Epithelial cell of proximal tubule (primary cell): ENCODE results near the gene TRUB1. TPM values are rescaled to one million over a fixed set of nuclear protein-coding genes. Genes with fewer than 3 reads are reported as not detected.
A peak's percentile ranks its signal among the peaks of the same experiment; 100 is the strongest.

Experiments used
- DNase-seq: peaks from one replicate; pipeline ENCODE4 v3.0.0-alpha.2; 2011; ENCODE audit warnings: low read depth
- H3K4me3 ChIP-seq: 2 replicates; pipeline ENCODE4 v1.5.1; 2011; ENCODE audit warnings: low read depth, mild to moderate bottlenecking, low read length
- CTCF ChIP-seq: conservative IDR thresholded peaks from 2 replicates; pipeline ENCODE4 v1.5.1; 2012; ENCODE audit warnings: low read depth, mild to moderate bottlenecking, low read length
- total RNA-seq: library from RNA; depleted of rRNA; stranded (reverse); fragments of >200 nt; gene quantifications from 2 replicates; pipeline ENCODE4 v1.2.3, GENCODE V29; 2015

TRUB1 gene
- total RNA-seq, 1 donor from 2014 or later: 53.7 TPM

GRCh38 chr10:114992189-114992775 is 54.3 kb downstream of the TRUB1 start:
- DNase-seq: no peak
- no peak for TF ChIP-seq CTCF
- H3K4me3 ChIP-seq: no peak overlapping the region

DNA sequence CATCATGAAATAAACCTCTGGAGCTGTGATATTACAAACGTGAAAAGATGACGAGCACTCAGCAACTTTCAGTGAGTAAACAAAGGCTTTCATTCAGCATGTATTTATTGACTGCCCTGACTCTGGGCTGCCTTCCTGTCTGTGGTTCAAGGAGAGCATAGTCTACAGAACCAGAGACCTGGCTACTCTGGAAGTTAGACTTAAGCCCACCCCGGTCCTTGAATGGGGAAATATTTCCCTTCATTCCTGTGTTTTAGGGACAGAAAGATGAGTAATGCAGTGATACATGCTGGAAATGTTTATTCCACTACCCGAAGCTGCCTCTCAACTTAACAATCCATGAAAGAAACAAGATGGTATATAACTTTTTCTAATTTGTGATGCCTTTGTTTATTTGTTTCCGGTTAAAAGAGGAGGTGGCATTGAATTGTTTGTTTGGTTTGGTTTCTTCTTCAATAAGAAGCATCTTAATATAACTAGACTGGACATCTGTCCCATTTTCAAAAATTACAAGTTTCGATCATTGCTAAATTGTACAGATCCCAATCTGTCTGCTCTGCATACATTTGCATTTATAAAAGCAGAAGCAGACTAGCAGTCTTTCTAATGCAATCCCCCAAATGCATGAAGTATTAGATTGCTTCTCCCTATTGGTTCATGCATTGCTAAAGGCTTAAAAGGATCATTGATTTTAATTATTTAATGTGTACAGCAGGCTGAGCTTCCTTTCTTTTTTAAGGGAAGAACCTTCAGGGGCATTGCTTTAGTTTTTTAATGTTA is 57.7 kb downstream of the TRUB1 start:
- DNase-seq: no peak
- TF ChIP-seq CTCF: no peak
- H3K4me3 ChIP-seq: no peak overlapping the region

DNA sequence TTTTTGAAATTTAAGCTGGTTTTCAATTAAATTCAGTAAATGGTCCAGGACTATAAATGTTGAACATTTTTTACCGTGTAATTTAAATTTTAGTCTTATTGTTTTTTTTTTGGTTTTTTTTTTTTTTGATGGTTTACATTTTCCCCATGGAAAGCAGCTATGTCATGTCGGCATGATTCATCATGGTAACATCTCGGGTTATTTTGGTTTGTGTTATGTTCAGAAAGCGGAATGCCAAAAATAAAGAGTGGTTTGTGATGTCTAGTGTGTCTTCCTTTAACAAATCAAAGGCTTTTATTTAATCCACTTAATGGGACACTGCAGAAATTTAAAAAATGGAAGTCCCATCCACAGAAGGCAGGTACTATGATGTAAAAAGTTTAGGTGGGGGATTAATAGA is 58.5 kb downstream of the TRUB1 start:
- no peak for TF ChIP-seq CTCF
- DNase-seq: no peak
- no peak overlapping the region for H3K4me3 ChIP-seq

- no peak for DNase-seq
- no peak overlapping the region for H3K4me3 ChIP-seq
- TF ChIP-seq CTCF: no peak
Measured at GRCh38 chr10:114998993-114999392, 61.0 kb downstream of the TRUB1 start.

GRCh38 chr10:115001506-115002381 is 63.7 kb downstream of the TRUB1 start:
- no peak for TF ChIP-seq CTCF
- DNase-seq: no peak
- H3K4me3 ChIP-seq: peak overlapping the region; percentile 35

GRCh38 chr10:115003396-115003795 is 65.4 kb downstream of the TRUB1 start:
- TF ChIP-seq CTCF: no peak
- no peak overlapping the region for H3K4me3 ChIP-seq
- DNase-seq: no peak
